ENCODE data around the gene PIWIL1.

Gene PIWIL1

DNA sequence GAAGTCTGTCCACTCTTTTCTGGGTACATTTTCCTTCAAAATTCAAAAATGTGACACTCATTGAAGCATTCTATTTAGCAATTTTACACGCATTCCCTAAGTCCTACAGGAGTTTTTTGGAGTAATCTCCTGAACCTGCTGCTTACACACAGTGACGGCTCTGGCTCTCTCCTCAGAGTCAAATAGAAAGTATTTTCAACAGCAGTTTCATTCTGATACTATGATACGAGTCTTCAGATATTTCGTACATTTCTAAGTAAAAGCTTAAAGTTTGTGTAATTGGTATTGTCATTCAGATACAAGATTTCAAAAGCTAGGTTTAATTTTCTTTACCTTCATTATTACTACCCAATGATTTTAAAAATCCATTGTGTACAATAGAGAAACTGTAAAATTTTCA is 36.4 kb downstream of the PIWIL1 start:
- no peak for DNase-seq (ENCODE audit: low read depth, low spot score)

DNA sequence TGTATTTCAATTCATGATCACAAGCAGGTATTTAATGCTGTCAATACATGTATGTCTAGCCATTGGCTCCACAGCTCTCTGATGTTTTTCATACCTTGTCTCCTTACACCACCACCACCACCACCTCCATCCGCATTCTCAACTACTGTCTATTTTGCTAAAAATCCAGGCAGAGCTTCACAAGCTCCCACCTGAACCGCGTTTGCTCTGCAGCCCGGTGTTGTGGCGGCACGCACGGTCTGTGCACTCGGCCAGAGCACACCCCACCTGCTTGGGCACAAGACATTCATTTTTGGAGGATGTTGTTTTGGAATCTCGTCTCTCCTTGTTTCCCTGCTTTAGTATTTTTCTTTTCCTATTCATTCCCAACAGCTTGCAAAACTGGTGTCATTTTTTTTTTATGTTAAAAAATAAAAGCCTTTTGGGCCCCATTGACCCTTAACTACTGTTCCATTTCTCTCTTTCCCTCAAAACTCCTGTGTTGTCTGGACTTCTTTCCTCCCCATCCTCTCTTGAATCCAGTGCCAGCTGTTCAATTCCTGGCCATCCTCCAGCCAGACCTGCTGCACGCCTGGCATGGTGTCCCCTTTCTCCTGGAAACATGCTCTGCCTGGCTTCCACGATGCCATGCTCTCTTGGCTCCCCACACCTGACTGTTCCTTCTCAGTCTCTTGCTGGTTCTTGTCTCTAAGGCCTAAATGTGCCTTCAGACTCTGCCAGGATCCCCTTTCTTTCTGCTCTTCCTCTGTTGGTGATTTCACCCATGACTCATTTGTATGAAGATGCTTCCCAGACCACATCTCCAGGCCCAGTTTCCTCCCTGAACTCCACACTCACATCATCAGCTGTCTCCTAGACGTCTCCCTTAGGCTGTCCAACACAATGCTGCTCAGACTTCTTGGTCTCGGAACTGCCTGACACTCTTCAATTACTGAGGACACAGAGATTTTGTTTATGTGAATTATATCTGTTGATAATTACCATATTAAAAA is 37.9 kb downstream of the PIWIL1 start:
- no peak for DNase-seq (ENCODE audit: low read depth, low spot score)

DNA sequence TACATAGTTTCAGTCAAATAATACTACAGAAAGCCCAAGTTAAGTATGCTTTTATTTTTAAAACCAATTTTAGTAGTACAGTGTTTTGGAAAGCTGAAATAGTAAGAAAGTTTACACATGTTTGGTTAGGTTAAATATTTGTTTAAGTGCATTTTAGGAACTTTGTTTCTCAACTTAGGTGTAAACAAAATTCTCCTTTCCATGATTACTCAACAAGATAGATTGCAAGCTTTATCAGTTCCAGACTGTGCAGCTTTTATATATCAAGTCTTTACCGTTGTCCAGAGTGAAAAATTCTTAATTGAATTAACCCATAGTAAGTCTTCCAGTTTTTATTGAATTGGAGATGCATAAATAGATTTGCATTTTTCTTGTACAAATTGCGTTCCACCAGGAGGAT is 45.1 kb downstream of the PIWIL1 start:
- no peak for DNase-seq (ENCODE audit: low read depth, low spot score)

DNA sequence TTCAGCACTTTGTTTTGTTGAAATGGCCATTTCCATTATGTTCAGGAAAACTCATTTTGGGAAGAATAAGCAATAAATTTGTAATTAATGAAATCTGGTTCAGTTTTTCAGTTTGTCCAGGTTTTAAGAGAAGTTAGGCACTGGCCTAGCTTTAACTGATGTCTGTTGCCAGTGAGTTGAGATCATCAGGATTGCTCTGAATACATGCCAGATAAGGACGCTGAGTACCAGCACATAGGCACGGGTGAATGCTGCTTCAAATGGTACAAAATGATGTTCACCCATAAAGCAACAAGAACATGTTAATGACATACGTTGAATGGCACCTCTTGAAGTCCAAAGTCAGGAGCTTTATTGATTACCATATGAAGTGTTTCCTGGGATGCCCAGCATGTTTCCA is 46.5 kb downstream of the PIWIL1 start:
- DNase-seq (ENCODE audit: low read depth, low spot score): no peak

DNA sequence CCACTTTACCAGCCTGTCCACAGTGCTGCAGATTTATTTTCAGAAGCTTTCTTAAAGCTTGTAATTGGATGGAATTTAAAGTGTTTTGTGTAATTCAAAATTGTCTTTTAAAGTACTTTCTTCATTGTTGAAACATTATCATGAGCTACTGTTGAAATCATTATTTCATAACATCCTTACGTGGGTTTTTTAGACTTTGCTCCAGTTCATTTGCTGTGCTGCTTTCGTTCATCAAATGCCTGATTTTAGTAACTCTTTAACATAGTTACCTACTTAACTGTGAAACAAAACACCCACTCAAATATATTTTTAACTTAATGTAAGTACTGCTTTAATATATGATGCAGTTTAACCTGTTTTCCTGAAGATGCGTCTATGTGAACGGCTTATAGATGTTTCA is 47.5 kb downstream of the PIWIL1 start:
- no peak for DNase-seq (ENCODE audit: low read depth, low spot score)

DNA sequence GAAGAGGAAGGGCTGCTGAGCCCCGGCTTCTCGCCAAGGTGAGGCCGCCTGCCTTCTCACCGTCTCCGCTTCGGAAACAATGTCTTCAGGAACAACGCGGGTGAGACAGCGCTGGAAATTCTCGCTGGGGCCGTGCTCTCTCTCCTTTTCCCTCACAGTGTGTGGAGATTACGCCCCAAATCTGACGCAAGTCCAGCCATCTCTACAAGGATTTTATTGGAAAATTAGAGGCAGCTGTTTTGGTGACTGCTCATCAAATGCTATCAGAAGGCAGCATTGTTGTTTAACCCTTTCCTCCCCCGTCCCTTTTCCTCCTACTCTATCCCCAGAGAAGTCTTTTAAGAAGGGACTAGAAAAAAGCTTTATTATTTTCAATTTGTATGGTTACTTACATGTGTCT is 53.5 kb downstream of the PIWIL1 start:
- no peak for DNase-seq (ENCODE audit: low read depth, low spot score)

DNA sequence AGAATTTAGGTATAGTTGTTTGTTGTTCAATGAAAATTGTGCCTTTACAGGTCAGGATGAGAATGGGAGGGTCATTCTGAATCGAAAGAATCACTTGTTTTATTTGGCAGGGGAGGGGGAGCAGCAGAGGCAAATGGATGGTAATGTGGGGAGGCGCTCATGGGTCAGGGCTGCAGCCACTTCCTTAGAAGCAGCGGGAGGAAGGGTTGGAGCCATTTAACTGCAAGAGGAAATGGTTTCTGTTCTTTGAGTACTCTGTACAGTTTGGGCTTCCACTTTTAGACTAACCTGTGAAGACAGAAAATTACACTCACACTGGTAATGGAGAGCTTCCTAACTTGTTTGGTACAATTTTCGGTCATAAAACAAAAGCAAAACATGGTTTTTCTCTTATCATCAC is 57.2 kb downstream of the PIWIL1 start:
- DNase-seq (ENCODE audit: low read depth, low spot score): no peak

DNA sequence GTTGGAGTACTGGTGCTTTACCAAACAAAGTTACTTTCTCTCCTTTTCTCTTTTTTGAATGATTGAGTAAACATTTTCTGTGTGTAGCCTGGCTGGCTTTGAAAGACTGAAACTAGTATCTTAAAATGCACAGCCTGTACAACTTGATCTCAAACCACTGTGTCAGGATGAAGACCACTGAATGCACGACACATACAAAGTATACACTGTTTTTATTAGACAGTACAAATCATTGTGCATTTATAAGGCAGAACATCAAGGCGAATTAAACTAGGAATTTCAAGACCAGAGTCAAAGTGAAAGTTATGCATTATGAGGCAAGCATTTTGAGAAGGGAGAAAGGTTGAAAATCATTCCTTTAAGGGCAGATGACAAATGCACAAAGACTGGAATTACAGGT is 59.0 kb downstream of the PIWIL1 start:
- no peak for DNase-seq (ENCODE audit: low read depth, low spot score)

DNA sequence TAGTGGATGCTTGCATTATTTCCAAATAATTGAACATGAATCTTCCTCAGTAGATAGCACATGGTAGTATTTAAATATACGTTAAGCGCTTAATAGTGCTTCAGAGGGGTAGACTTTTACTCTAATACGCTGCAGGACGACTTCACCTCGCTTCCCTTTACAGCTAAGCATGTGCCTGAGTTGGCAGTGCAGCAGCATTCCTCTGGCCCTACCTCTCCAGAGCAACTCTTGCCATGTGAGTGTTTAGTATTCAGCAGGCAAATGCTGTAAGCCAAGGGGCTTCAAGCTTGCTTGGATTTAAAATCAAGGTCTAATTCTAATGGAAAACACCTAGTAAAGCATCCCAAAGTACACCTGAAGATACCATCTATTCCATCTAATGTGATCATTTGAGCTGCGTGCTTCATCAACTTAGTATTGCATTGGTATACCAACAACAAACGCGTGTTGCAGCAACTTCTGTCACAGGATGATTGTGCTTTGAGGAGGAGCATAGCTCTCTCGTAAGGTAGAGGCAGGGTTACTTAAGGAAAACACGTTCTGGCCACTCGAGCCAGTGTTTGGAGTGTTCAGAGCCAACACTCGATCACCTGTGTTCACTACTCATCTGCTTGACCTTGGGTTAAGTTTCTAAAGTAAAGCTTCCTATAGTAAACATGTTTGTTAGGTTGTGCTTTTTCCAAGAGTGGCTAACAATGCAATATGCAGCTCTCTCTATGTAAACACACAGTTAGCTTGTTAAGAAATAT is 60.6 kb downstream of the PIWIL1 start:
- DNase-seq (ENCODE audit: low read depth, low spot score): no peak

DNA sequence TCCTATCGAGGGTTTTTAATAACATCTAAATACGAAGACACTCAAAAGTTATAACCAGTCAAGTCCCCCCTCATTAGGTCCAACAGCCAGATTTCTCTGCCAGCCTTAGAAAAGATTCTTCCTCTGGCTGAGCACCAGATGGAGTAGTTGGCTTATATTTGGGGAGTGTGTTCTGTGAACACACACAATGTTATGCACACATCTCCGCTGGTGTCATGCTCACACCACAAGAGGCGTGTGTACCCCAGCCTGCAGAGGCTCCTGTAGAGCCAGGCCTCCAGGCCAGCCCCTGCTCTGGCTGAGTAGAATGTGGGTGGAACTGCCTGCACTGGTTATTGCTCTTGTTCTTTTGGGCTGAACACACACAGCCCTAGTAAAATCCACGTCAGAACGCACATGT is 64.0 kb downstream of the PIWIL1 start:
- no peak for DNase-seq (ENCODE audit: low read depth, low spot score)

DNA sequence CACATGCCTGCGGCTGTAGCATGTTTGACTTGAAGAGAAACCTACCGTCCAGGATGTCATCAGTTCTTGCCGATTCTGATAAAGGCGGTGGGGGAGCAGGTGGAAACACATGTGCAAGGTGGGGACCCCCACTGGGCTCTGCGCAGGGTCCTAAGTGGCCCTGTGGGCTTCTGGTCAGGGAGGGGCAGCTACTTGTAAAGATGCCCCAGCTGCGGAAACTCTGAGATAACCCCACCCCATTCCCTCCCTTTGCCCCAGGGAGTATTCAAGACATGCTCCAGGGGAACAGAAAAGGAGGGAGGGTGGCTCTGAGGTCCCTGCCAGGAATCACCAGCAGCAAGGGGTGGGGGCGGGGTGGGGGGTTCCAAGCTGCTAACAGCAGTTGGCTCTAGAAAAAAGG is 67.6 kb downstream of the PIWIL1 start:
- DNase-seq (ENCODE audit: low read depth, low spot score): no peak

DNA sequence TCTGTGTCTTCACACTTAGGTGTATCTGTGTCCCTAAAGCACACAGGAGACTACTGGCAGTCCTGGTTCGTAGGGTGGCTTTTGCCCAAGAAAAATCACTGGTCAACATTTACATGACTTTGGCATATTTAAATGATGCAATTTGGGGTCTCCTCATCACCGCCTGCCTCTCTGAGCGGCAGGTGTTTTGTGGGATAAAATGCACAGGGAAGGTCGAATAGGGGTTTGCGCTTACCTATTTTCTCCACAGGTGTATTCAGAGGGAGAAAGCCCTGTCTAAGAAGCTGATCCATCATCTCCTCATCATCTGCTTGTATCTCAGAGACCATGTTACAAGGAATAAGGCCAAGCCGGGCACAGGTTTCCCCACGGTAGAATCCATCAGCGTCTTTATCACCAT is 74.7 kb downstream of the PIWIL1 start:
- DNase-seq (ENCODE audit: low read depth, low spot score): no peak

DNA sequence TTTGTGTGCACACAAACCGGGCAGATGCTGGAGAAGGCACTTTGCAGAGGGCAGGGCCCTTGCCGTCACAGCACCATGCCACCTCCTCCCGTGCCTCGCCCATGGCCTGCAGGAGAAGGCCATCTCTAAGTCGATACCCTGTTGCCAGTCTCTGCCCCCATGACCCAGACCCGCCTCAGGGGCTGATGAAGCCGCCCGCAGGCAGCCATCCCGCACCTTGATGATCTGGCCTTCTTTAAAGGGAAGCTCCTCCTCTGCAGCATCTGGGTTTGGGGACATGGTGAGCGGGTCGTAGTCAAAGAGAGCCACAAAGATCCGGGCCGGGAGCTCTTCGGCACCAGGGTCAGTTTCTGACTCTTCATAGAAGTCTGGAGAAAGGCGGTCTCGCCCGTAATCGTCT is 76.2 kb downstream of the PIWIL1 start:
- DNase-seq (ENCODE audit: low read depth, low spot score): no peak

DNA sequence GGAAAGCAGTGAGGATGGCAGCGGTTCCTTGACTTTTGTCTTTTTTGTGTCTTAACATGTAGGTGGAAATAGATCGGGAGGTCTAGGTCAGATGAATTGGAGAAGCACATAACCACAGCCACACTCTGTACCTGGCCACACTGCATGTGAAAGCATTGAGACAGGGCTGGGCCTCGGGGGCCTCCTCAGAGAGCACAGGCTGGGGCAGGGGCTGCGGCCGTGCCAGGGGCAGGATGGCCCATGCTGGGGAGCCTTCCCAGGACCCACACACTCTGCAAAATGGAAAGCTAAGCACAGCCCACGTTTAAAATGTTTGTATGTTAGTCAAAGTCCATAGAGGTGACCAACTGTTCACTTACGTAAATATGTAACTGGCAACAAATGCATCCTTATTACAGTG is 76.7 kb downstream of the PIWIL1 start:
- no peak for DNase-seq (ENCODE audit: low read depth, low spot score)

DNA sequence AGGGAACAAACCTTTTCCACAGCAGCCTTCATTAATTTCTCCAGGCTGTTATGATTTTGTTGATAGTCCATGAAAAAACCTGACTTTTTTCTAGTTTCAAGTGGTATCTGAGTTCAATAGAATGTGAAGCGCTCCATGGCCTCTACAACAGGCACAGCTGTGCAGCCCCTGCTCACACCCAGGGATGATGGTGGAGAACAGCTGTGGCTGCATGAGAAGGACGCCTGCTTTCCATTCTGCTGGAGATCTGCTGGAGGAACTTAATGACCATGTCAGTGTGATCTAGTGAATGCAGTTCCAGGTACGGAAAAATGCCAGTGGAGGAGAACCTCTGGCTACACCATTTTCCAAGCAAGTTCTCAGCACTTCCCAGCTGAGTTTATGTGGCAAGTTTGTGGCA is 80.6 kb downstream of the PIWIL1 start:
- DNase-seq (ENCODE audit: low read depth, low spot score): no peak

DNA sequence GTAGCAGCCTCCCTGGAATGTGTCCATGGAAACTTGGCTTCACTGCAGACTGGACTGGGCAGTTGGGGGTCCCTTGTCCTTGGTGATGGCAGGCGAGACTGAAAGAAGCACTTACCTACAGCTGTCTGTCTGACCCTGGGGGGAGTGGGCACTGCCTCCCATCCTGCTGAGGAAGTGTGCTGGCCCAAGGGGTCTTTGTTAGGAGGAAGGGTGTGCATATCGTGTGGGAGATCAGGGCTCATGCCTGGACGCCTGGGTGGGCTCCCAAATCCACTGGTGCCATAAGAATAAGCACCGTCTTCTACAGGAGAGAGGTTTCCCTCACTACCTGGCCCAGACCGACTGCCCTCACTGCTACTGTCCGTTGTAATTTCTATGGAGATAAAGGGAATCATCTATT is 81.4 kb downstream of the PIWIL1 start:
- no peak for DNase-seq (ENCODE audit: low read depth, low spot score)

DNA sequence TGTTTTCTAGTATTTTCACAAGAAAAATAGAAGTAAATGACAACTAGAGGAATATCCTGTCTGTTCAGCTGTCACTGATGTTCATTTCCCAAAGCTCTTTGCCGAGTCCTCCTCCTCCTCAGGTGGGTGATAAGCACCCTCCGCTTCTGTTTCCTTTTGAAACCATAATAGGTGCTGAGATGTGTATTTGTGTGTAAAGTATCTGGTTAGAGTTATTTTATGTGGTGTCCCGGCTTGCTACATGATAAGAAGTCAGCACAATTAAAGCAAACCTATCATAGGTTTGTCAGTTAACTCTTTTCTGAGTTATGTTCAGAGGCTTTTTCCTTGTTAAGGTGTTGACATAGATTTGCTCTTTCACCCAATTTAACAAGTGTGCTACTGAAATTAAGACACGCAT is 82.4 kb downstream of the PIWIL1 start:
- DNase-seq (ENCODE audit: low read depth, low spot score): no peak

DNA sequence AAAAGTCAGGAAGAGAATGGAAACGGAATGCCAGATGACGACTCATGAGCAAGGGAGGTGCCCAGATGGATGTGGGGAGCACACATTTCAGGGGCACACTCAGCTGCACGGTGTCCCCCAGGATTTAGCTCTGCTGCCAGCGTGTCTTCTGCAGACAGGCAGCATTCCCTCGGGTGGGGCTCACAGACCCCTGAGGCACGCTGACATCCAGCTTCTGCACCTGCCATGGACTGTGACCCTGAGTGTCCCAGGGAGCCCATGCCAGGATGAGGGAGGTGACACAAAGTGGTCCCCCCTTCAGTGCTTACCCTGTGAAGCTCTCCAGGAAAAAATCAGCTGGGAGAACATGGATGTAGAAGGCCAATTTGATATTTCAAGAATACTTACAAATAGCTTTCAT is 84.2 kb downstream of the PIWIL1 start:
- no peak for DNase-seq (ENCODE audit: low read depth, low spot score)

All from iPS DF 19.7 (cell line).